IPS-15b (cell line): ENCODE measurements around the gene TRIM27.
"Not testable (repeated sequence)": the region's sequence is repeated elsewhere in the genome, so short reads cannot be mapped to it uniquely, and the experiment has no call there.

Experiments
- H3K27me3 ChIP-seq: one replicate; pipeline ENCODE4 v1.6.1; 2013; ENCODE audit warnings: low read length; ENCODE audit not compliant: control insufficient read depth, insufficient read depth
- H3K36me3 ChIP-seq: one replicate; pipeline ENCODE4 v1.6.1; 2013; ENCODE audit warnings: low read length; ENCODE audit not compliant: control insufficient read depth, insufficient read depth
- H3K4me1 ChIP-seq: one replicate; pipeline ENCODE4 v1.6.1; 2013; ENCODE audit warnings: mild to moderate bottlenecking, low read length; ENCODE audit not compliant: control insufficient read depth, insufficient read depth
- H3K4me3 ChIP-seq: one replicate; pipeline ENCODE4 v1.5.1; 2013; ENCODE audit warnings: low read depth, low read length
- H3K9ac ChIP-seq: one replicate; pipeline ENCODE4 v1.6.1; 2013; ENCODE audit warnings: low read depth, mild to moderate bottlenecking, low read length
- H3K9me3 ChIP-seq: one replicate; pipeline ENCODE4 v1.6.1; 2013; ENCODE audit warnings: mild to moderate bottlenecking, low read length; ENCODE audit not compliant: control insufficient read depth, insufficient read depth

The TRIM27 gene

DNA sequence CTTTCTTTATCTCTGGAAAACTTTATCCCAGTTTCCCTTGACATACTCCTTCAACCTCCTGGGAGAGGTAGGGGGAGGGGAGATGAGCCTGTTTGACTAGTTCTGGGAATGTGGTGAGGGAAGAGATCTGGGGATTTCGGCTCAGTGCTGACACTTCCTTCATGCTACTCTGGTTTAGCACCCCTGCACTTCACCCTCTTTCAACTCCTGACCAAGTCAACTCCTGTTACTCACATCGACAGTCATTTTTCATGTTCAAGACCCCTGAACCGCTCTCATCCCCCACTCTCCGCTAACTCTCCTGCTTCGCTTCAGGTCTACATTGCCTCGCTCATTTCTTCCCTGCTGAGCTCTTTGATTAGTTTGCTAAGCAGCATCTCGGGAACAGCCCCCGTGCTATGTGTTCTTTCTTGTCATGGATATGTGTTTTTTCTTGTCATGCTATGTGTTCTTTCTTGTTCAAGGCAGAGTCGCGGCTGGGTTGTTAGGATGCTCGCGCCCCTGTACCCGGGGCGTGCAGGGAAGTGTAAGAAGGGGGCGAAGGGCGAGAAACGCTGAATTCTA lies 16.6 kb upstream of the TRIM27 start:
- peak overlapping the region; percentile 91 for H3K4me3 ChIP-seq
- no peaks in the 10 kb centered on the region for H3K9me3 ChIP-seq
- peak overlapping the region; percentile 68 for H3K9ac ChIP-seq
- no peaks in the 10 kb centered on the region for H3K4me1 ChIP-seq
- H3K36me3 ChIP-seq, result no peaks in the 10 kb centered on the region
- no peaks in the 10 kb centered on the region for H3K27me3 ChIP-seq

DNA sequence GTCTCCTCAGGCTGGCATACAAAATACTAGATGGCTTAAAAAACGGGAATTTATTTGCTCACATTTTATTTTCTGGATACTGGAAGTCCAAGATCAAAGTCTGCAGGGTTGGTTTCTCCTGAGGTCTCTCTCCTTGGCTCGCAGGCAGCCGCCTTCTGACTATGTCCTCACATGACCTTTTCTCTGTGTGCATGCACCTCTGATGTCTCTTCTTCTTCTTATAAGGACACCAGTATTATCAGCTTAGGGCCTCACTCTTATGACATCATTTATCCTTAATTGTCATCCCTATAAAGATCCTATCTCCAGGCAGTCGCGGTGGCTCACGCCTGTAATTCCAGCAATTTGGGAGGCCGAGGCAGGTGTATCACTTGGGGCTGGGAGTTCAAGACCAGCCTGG lies 9.3 kb upstream of the TRIM27 start:
- Histone ChIP-seq H3K4me3 (no peak overlapping the region), H3K9me3 (no peaks in the 10 kb centered on the region), H3K9ac (no peak overlapping the region), H3K36me3 (no peaks in the 10 kb centered on the region), H3K4me1 (no peaks in the 10 kb centered on the region), H3K27me3 (no peaks in the 10 kb centered on the region)

GRCh38 chr6:28929887-28930620 lies 6.3 kb upstream of the TRIM27 start:
- Histone ChIP-seq H3K4me3 (no peak overlapping the region), H3K36me3 (no peaks in the 10 kb centered on the region), H3K9me3 (no peaks in the 10 kb centered on the region), H3K27me3 (no peaks in the 10 kb centered on the region), H3K4me1 (no peaks in the 10 kb centered on the region), H3K9ac (no peak overlapping the region)

DNA sequence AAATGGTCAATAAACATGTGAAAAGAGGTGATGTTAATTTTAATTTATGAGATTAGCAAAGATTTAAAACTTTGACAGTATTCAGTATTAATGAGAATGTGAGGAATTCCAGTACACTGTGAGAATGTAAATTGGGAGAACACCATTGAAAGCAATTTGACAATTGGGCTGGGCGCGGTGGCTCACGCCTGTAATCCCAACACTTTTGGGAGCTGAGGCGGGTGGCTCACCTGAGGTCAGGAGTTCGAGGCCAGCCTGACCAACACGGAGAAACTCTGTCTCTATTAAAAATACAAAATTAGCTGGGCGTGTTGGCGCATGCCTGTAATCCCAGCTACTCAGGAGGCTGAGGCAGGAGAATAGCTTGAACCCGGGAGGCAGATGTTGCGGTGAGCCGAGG lies 5.6 kb upstream of the TRIM27 start:
- not testable (repeated sequence) for H3K4me1 ChIP-seq, H3K27me3 ChIP-seq, H3K9ac ChIP-seq, H3K36me3 ChIP-seq, H3K4me3 ChIP-seq, H3K9me3 ChIP-seq

DNA sequence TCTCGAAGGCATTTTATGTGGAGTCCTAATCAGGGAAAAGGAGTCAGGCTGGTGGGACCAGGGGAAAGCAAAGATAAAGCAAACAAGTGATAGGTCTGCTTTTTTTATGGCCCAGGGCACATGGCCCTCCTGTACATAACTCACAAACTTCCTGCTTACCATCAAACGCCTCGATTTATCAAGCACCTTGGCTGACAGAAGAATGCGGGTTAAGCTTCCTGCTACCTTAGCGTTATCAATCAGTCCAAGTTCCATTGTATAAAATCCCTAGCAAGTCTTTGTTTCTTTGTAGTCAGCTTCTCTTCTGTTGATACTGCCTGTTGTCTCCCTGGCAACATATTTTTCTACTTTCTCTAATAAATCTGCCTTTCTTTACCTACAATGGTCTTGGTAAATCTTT lies 4.1 kb upstream of the TRIM27 start:
- peaks cover 7% of the 10 kb centered on the region for H3K36me3 ChIP-seq
- H3K9me3 ChIP-seq, result no peaks in the 10 kb centered on the region
- H3K27me3 ChIP-seq, result no peaks in the 10 kb centered on the region
- no peak overlapping the region for H3K9ac ChIP-seq
- H3K4me1 ChIP-seq, result no peaks in the 10 kb centered on the region
- H3K4me3 ChIP-seq, result no peak overlapping the region

GRCh38 chr6:28922821-28923317 lies 916 bp downstream of the TRIM27 start:
- H3K36me3 ChIP-seq, result peaks cover 32% of the 10 kb centered on the region
- H3K4me1 ChIP-seq, result peaks cover 6% of the 10 kb centered on the region
- peak overlapping the region; percentile 97 for H3K9ac ChIP-seq
- no peaks in the 10 kb centered on the region for H3K27me3 ChIP-seq
- peak overlapping the region; percentile 86 for H3K4me3 ChIP-seq
- H3K9me3 ChIP-seq, result no peaks in the 10 kb centered on the region

GRCh38 chr6:28922004-28922820 lies 1.6 kb downstream of the TRIM27 start:
- H3K4me3 ChIP-seq, result peak overlapping the region; percentile 86
- peaks cover 32% of the 10 kb centered on the region for H3K36me3 ChIP-seq
- H3K9me3 ChIP-seq, result no peaks in the 10 kb centered on the region
- peak overlapping the region; percentile 97 for H3K9ac ChIP-seq
- no peaks in the 10 kb centered on the region for H3K27me3 ChIP-seq
- peaks cover 6% of the 10 kb centered on the region for H3K4me1 ChIP-seq

GRCh38 chr6:28920281-28920680 lies 3.5 kb downstream of the TRIM27 start:
- peaks cover 6% of the 10 kb centered on the region for H3K4me1 ChIP-seq
- H3K36me3 ChIP-seq, result peaks cover 41% of the 10 kb centered on the region
- H3K9ac ChIP-seq, result no peak overlapping the region
- no peaks in the 10 kb centered on the region for H3K9me3 ChIP-seq
- no peaks in the 10 kb centered on the region for H3K27me3 ChIP-seq
- no peak overlapping the region for H3K4me3 ChIP-seq

GRCh38 chr6:28914941-28915340 lies 8.8 kb downstream of the TRIM27 start:
- Histone ChIP-seq H3K9me3 (no peaks in the 10 kb centered on the region), H3K27me3 (no peaks in the 10 kb centered on the region), H3K4me3 (no peak overlapping the region), H3K4me1 (no peaks in the 10 kb centered on the region), H3K9ac (no peak overlapping the region), H3K36me3 (peaks cover 37% of the 10 kb centered on the region)

GRCh38 chr6:28910901-28911690 lies 12.7 kb downstream of the TRIM27 start:
- H3K9ac ChIP-seq, result no peak overlapping the region
- H3K36me3 ChIP-seq, result peaks cover 31% of the 10 kb centered on the region
- no peaks in the 10 kb centered on the region for H3K9me3 ChIP-seq
- H3K4me3 ChIP-seq, result no peak overlapping the region
- no peaks in the 10 kb centered on the region for H3K4me1 ChIP-seq
- H3K27me3 ChIP-seq, result no peaks in the 10 kb centered on the region

DNA sequence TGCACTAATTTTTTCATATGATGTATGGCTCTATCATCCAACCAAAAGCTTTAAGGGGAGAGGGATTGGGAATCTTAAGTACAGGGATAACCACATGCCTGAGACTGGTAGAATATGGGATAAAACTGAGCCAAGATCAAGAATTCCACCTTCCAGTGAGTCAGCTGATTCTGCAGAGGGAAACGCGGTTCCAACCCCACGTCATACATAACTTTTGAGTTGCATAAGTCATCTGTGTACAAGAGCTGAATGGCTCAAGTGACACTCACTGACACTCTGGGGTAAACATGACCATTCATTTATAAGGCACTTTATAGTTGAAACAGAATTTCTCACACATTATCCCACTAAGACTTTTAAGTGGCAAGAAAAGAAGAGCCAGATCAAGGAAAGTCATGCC lies 16.4 kb downstream of the TRIM27 start:
- peaks cover 45% of the 10 kb centered on the region for H3K36me3 ChIP-seq
- no peaks in the 10 kb centered on the region for H3K4me1 ChIP-seq
- no peaks in the 10 kb centered on the region for H3K9me3 ChIP-seq
- H3K4me3 ChIP-seq, result no peak overlapping the region
- no peak overlapping the region for H3K9ac ChIP-seq
- H3K27me3 ChIP-seq, result no peaks in the 10 kb centered on the region
